ENCODE measurements around the gene ZNF497. TPM values are rescaled to one million over a fixed set of nuclear protein-coding genes. Genes with fewer than 3 reads are reported as not detected.
A peak's percentile ranks its signal among the peaks of the same experiment; 100 is the strongest.

Gene ZNF497
- total and polyA plus RNA-seq, 2 of the 13 experiments (the other 11 are each of a cell fraction or from before 2014, with no cell fraction given): 1.5 to 1.9 TPM

DNA sequence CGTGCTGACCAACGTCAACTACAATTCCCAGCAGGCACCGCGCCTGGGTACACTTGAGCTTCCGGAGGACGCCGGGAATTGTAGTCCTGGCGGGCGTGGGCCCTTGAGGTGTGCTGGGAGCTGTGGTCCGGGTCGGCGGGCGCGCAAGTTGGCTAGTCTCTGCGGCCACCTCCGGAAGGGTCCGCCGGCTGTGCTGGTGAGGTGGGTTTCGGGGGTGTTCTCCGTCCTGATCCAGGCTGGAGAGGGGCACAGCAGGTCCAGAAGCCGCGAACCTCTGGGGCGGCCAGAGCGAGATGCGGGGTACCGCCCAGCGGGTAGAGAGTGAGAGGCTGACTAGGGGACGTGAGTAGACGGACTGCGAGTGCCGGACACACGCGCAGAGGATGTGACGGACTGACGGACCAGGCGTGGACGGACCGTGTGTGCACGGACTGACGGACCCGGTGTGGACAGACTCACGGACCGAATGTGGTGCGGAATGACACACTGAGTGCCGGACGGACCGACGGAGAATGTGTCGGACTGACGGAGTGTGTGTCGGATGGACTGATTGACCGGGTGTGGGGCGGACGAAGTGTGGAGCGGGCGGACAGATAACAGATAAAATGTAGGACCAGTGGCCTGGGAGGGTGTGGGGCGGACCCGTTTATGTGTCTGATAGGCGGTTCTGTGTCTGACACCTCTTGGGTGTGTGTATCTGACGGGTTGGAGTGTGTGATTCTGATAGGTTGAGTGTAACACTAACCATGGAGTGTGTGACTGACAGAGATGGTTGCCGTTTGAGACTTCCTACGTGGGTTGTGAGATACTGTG, 35.4 kb downstream of the ZNF497 start, which contains the start of gene ZSCAN22 (continued):
- TF ChIP-seq, protein P1, sequence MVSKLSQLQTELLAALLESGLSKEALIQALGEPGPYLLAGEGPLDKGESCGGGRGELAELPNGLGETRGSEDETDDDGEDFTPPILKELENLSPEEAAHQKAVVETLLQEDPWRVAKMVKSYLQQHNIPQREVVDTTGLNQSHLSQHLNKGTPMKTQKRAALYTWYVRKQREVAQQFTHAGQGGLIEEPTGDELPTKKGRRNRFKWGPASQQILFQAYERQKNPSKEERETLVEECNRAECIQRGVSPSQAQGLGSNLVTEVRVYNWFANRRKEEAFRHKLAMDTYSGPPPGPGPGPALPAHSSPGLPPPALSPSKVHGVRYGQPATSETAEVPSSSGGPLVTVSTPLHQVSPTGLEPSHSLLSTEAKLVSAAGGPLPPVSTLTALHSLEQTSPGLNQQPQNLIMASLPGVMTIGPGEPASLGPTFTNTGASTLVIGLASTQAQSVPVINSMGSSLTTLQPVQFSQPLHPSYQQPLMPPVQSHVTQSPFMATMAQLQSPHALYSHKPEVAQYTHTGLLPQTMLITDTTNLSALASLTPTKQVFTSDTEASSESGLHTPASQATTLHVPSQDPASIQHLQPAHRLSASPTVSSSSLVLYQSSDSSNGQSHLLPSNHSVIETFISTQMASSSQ (IDR thresholded peaks at IDR 0.05; ENCODE audit: low read depth): no peak
- TF ChIP-seq, protein P1 (CRISPR knock-in tag; IDR thresholded peaks at IDR 0.05; ENCODE audit: borderline replicate concordance): peak; percentile 74; the same call in 1 of the 2 replicates
- TF ChIP-seq SMAD9 (CRISPR knock-in tag; IDR thresholded peaks at IDR 0.05) (no peak), ZNF446 (CRISPR knock-in tag; IDR thresholded peaks at IDR 0.05) (no peak), ZNF350 (CRISPR knock-in tag; IDR thresholded peaks at IDR 0.05; ENCODE audit: borderline replicate concordance, low read depth) (peak; percentile 89; the same call in 1 of the 2 replicates), MIXL1 (CRISPR knock-in tag; IDR thresholded peaks at IDR 0.05) (peak; percentile 40; the same call in 1 of the 2 replicates), SP4 (CRISPR knock-in tag; IDR thresholded peaks at IDR 0.05) (no peak), ZSCAN9 (CRISPR knock-in tag; IDR thresholded peaks at IDR 0.05; ENCODE audit: borderline replicate concordance) (no peak), BRD4 (CRISPR knock-in tag; IDR thresholded peaks at IDR 0.05) (peak; percentile 50; the same call in 1 of the 2 replicates), ZNF839 (CRISPR knock-in tag; IDR thresholded peaks at IDR 0.05; ENCODE audit: borderline replicate concordance) (peak; percentile 7; the same call in 1 of the 2 replicates), HNRNPL (IDR thresholded peaks at IDR 0.05; ENCODE audit: low read depth, low read length) (peak; percentile 39; the same call in 1 of the 2 replicates), GABPB1 (CRISPR knock-in tag; IDR thresholded peaks at IDR 0.05) (peak; percentile 98), CCDC6 (CRISPR knock-in tag; IDR thresholded peaks at IDR 0.05) (no peak), PLRG1 (conservative IDR thresholded peaks at IDR 0.05) (no peak), BHLHE40 (IDR thresholded peaks at IDR 0.05; ENCODE audit: low read length) (peak; percentile 60), PAF1 (CRISPR knock-in tag; IDR thresholded peaks at IDR 0.05) (no peak), U2AF1 (optimal IDR thresholded peaks at IDR 0.05; ENCODE audit: low read depth, low read length) (no peak)
- TF ChIP-seq, protein P2, sequence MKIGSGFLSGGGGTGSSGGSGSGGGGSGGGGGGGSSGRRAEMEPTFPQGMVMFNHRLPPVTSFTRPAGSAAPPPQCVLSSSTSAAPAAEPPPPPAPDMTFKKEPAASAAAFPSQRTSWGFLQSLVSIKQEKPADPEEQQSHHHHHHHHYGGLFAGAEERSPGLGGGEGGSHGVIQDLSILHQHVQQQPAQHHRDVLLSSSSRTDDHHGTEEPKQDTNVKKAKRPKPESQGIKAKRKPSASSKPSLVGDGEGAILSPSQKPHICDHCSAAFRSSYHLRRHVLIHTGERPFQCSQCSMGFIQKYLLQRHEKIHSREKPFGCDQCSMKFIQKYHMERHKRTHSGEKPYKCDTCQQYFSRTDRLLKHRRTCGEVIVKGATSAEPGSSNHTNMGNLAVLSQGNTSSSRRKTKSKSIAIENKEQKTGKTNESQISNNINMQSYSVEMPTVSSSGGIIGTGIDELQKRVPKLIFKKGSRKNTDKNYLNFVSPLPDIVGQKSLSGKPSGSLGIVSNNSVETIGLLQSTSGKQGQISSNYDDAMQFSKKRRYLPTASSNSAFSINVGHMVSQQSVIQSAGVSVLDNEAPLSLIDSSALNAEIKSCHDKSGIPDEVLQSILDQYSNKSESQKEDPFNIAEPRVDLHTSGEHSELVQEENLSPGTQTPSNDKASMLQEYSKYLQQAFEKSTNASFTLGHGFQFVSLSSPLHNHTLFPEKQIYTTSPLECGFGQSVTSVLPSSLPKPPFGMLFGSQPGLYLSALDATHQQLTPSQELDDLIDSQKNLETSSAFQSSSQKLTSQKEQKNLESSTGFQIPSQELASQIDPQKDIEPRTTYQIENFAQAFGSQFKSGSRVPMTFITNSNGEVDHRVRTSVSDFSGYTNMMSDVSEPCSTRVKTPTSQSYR (CRISPR knock-in tag; IDR thresholded peaks at IDR 0.05; ENCODE audit: borderline replicate concordance): peak; percentile 41; the same call in 1 of the 2 replicates
- TF ChIP-seq, protein P3, sequence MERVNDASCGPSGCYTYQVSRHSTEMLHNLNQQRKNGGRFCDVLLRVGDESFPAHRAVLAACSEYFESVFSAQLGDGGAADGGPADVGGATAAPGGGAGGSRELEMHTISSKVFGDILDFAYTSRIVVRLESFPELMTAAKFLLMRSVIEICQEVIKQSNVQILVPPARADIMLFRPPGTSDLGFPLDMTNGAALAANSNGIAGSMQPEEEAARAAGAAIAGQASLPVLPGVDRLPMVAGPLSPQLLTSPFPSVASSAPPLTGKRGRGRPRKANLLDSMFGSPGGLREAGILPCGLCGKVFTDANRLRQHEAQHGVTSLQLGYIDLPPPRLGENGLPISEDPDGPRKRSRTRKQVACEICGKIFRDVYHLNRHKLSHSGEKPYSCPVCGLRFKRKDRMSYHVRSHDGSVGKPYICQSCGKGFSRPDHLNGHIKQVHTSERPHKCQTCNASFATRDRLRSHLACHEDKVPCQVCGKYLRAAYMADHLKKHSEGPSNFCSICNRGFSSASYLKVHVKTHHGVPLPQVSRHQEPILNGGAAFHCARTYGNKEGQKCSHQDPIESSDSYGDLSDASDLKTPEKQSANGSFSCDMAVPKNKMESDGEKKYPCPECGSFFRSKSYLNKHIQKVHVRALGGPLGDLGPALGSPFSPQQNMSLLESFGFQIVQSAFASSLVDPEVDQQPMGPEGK (CRISPR knock-in tag; IDR thresholded peaks at IDR 0.05): no peak
- TF ChIP-seq, protein P4, sequence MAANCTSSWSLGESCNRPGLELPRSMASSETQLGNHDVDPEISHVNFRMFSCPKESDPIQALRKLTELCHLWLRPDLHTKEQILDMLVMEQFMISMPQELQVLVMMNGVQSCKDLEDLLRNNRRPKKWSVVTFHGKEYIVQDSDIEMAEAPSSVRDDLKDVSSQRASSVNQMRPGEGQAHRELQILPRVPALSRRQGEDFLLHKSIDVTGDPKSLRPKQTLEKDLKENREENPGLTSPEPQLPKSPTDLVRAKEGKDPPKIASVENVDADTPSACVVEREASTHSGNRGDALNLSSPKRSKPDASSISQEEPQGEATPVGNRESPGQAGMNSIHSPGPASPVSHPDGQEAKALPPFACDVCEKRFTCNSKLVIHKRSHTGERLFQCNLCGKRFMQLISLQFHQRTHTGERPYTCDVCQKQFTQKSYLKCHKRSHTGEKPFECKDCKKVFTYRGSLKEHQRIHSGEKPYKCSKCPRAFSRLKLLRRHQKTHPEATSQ (CRISPR knock-in tag; IDR thresholded peaks at IDR 0.05; ENCODE audit: borderline replicate concordance): peak; percentile 10; the same call in 1 of the 2 replicates
